DND-41 (cell line): ENCODE results near the gene SPSB3.

ENCODE experiments used
- EZH2 ChIP-seq: IDR thresholded peaks from 3 replicates; pipeline ENCODE4 v1.6.1; 2012; ENCODE audit warnings: borderline replicate concordance, low read depth, mild to moderate bottlenecking, moderate library complexity, low read length, inconsistent platforms; ENCODE audit not compliant: severe bottlenecking
- TF ChIP-seq, protein P1 (sequence below): IDR thresholded peaks from 2 replicates; pipeline ENCODE4 v1.5.1; 2012; ENCODE audit warnings: borderline replicate concordance, low read length, moderate library complexity, mild to moderate bottlenecking; ENCODE audit not compliant: poor library complexity, severe bottlenecking; ENCODE audit errors: extremely low read depth

DNA sequence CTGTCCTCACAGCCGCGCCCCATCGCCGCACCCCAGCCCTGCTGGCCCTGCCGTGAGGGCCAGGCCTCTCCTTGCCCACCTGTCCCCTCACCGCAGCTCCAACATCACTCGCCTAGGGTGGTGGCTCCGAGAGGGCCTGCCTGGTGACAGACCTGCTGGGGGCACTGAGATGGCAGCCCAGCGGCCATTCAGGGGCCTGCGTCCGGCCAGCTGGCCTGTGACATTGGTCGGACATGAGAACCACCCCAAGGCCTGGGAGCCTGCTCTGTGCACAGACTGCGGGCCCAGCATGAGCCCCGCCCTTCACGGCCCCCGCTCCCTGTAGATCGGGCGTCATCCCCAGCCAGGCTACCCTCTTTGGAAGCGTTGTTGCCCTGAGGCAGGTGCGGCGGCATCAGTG lies 22.9 kb downstream of the SPSB3 start:
- TF ChIP-seq, protein P1, sequence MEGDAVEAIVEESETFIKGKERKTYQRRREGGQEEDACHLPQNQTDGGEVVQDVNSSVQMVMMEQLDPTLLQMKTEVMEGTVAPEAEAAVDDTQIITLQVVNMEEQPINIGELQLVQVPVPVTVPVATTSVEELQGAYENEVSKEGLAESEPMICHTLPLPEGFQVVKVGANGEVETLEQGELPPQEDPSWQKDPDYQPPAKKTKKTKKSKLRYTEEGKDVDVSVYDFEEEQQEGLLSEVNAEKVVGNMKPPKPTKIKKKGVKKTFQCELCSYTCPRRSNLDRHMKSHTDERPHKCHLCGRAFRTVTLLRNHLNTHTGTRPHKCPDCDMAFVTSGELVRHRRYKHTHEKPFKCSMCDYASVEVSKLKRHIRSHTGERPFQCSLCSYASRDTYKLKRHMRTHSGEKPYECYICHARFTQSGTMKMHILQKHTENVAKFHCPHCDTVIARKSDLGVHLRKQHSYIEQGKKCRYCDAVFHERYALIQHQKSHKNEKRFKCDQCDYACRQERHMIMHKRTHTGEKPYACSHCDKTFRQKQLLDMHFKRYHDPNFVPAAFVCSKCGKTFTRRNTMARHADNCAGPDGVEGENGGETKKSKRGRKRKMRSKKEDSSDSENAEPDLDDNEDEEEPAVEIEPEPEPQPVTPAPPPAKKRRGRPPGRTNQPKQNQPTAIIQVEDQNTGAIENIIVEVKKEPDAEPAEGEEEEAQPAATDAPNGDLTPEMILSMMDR = no peak
- no peak for TF ChIP-seq EZH2
